ENCODE data around the gene KIF1B.

GRCh38 chr1:10207810-10208209 is 2.6 kb upstream of the KIF1B start:
- TF ChIP-seq POLR2A (IDR thresholded peaks at IDR 0.05; ENCODE audit: low read depth, low read length): no peak
- no peak for TF ChIP-seq TAF1 (IDR thresholded peaks at IDR 0.05; ENCODE audit: low read depth, low read length)
